GM12878 (cell line): Measurements from ENCODE around the gene PPT2. TPM values are rescaled to one million over a fixed set of nuclear protein-coding genes. Genes with fewer than 3 reads are reported as not detected.

Source experiments
- ATAC-seq: fragments of 200-7000 bp; cut with Tn5 transposase; 3 replicates; pipeline ENCODE4 v1.9.1; 2020; ENCODE audit warnings: mild to moderate bottlenecking, moderate library complexity
- BruUV-seq: library from RNA; stranded (reverse); fragments of 400-500 nt; replicated peaks from 2 replicates; lab custom pipeline; 2021; lab: Mats Ljungman, UMichigan
- CTCF ChIA-PET: fragments of 300-600 bp; sonication (Branson Sonifier 250); formaldehyde crosslinking; extraction: SDS; loops from one replicate; lab custom pipeline; 2021; ENCODE audit warnings: inconsistent platforms; lab: Yijun Ruan, JAX
- POLR2A ChIA-PET: fragments of 350-600 bp; formaldehyde crosslinking; extraction: SDS; loops from one replicate; lab custom pipeline; 2021; ENCODE audit warnings: inconsistent platforms; lab: Charles Lee
- RAD21 ChIA-PET: fragments of 300-600 bp; sonication (Branson Sonifier 250); formaldehyde crosslinking; loops from one replicate; lab custom pipeline; 2023; ENCODE audit warnings: antibody characterized with exemption; ENCODE audit not compliant: unreplicated experiment; lab: Charles Lee
- SMC1A ChIA-PET: fragments of 300-600 bp; sonication (Branson Sonifier 250); formaldehyde crosslinking; loops from one replicate; lab custom pipeline; 2023; ENCODE audit not compliant: unreplicated experiment, uncharacterized antibody; lab: Charles Lee
- DNase-seq: peaks from one replicate; pipeline ENCODE4 v3.0.0-alpha.2; 2011; ENCODE audit warnings: low read depth, low spot score
- FAIRE-seq: peaks from 3 replicates; lab custom pipeline; 2011; peaks lifted over from hg19 to GRCh38; lab: Jason Lieb, UNC
- H2AFZ ChIP-seq: 2 replicates; pipeline ENCODE4 v1.6.0; 2011; ENCODE audit warnings: low read depth, low read length, control low read depth; ENCODE audit not compliant: control insufficient read depth
- H3K27ac ChIP-seq: 2 replicates; pipeline ENCODE4 v1.5.1; 2011; ENCODE audit warnings: control low read depth; ENCODE audit not compliant: control insufficient read depth, insufficient read depth
- H3K27me3 ChIP-seq, 2 experiments: replicated peaks in 1 of 2; 2 replicates each; pipeline versions ENCODE4 v1.6.0 to v1.6.1; 2011; ENCODE audit warnings: low read length in 1 of 2; ENCODE audit not compliant: control insufficient read depth in 2 of 2, insufficient read depth in 2 of 2
- H3K36me3 ChIP-seq, 2 experiments: 2 replicates each; pipeline ENCODE4 v1.5.1; 2011; ENCODE audit warnings: low read length in 1 of 2; ENCODE audit not compliant: control insufficient read depth in 2 of 2, insufficient read depth in 2 of 2
- H3K4me1 ChIP-seq: 2 replicates; pipeline ENCODE4 v1.6.1; 2011; ENCODE audit warnings: mild to moderate bottlenecking, low read length, moderate library complexity, mixed read lengths; ENCODE audit not compliant: control insufficient read depth, insufficient read depth
- H3K4me2 ChIP-seq: 2 replicates; pipeline ENCODE4 v1.6.0; 2011; ENCODE audit warnings: control low read depth; ENCODE audit not compliant: control insufficient read depth, insufficient read depth
- H3K4me3 ChIP-seq: fragments of 200-600 bp; sonication (generic); 2 replicates; pipeline ENCODE4 v1.5.1; 2016
- H3K79me2 ChIP-seq: 2 replicates; pipeline ENCODE4 v1.6.0; 2011; ENCODE audit warnings: low read length; ENCODE audit not compliant: control insufficient read depth, insufficient read depth
- H3K9ac ChIP-seq: 2 replicates; pipeline ENCODE4 v1.8.0; 2011; ENCODE audit warnings: low read length, control low read depth, mixed read lengths; ENCODE audit not compliant: control insufficient read depth, insufficient read depth
- H3K9me3 ChIP-seq: replicated peaks from 3 replicates; pipeline ENCODE4 v1.5.1; 2011; ENCODE audit warnings: mild to moderate bottlenecking, low read length; ENCODE audit not compliant: control insufficient read depth, insufficient read depth
- H4K20me1 ChIP-seq: 2 replicates; pipeline ENCODE4 v1.6.0; 2011; ENCODE audit not compliant: control insufficient read depth, insufficient read depth
- CHD4 ChIP-seq: fragments of 200-600 bp; sonication (generic); IDR thresholded peaks from 2 replicates; pipeline ENCODE4 v1.6.1; 2016; ENCODE audit warnings: mild to moderate bottlenecking
- RAD21 ChIP-seq: IDR thresholded peaks from 2 replicates; pipeline ENCODE4 v1.6.1; 2011; ENCODE audit warnings: mild to moderate bottlenecking, low read depth, low read length, moderate library complexity; ENCODE audit not compliant: insufficient read depth
- RCOR1 ChIP-seq: conservative IDR thresholded peaks from 2 replicates; pipeline ENCODE4 v1.6.1; 2012; ENCODE audit warnings: low read depth, low read length, improper control_type of control experiment
- RELA ChIP-seq: fragments of 450-650 bp; IDR thresholded peaks from 2 replicates; pipeline ENCODE4 v1.8.0; 2014; ENCODE audit warnings: borderline replicate concordance; ENCODE audit not compliant: partially characterized antibody
- SMAD5 ChIP-seq: IDR thresholded peaks from 2 replicates; pipeline ENCODE4 v1.6.1; 2016; ENCODE audit warnings: antibody characterized with exemption, low read depth
- WGBS: methylation state at CpG from one replicate; pipeline ENCODE4 v1.1.6; 2016; ENCODE audit warnings: low lambda C conversion rate; ENCODE audit not compliant: insufficient replicate concordance, insufficient coverage; ENCODE audit errors: missing lambda C conversion rate; 5-methylcytosine and 5-hydroxymethylcytosine counted together
- in situ Hi-C: fragments of 300-500 bp; cut with MboI; formaldehyde crosslinking; loops from 9 replicates; pipeline ENCODE4 v1.14.3; 2018; ENCODE audit warnings: mixed read lengths
- intact Hi-C: fragments of 100-400 bp; cut with micrococcal nuclease; formaldehyde crosslinking; loops from one replicate; pipeline ENCODE4 v1.14.2; 2022; ENCODE audit not compliant: unreplicated experiment
- polyA plus RNA-seq, 11 experiments: library from polyadenylated mRNA; depleted of rRNA in 4 of 11; unstranded in 6 of 11; stranded (reverse) in 5 of 11; fragments of >200 nt; fragmentation: Nextera tagmentation in 4 of 11; fragmentation: Illumina TruSeq in 1 of 11; extraction: Ambion mirVana in 4 of 11; extraction: Trizol in 1 of 11; gene quantifications; 1 replicate in 1 of 11; 2 replicates in 10 of 11; pipeline versions ENCODE4 v1.2.1 to v1.2.3, GENCODE V29; 2011 to 2016; ENCODE audit warnings: inconsistent platforms in 2 of 11, missing spikeins in 2 of 11, low read depth in 1 of 11
- total RNA-seq, 4 experiments: library from RNA; depleted of rRNA in 3 of 4; stranded (reverse); fragments of >200 nt in 3 of 4; fragmentation: Illumina TruSeq in 1 of 4; extraction: Trizol in 1 of 4; gene quantifications; 2 replicates each; pipeline versions ENCODE4 v1.2.1 to v1.2.3, GENCODE V29; 2013 to 2021
- TF ChIP-seq, protein P1 (sequence below), 3 experiments: IDR thresholded peaks in 2 of 3; conservative IDR thresholded peaks in 1 of 3; 2 replicates each; pipeline ENCODE4 v1.5.1; 2011; ENCODE audit warnings: low read depth in 3 of 3, low read length in 3 of 3, mild to moderate bottlenecking in 3 of 3, control low read depth in 2 of 3, moderate library complexity in 2 of 3, inconsistent platforms in 1 of 3, mixed read lengths in 1 of 3; ENCODE audit not compliant: control insufficient read depth in 2 of 3, insufficient read depth in 1 of 3; ENCODE audit errors: extremely low read depth in 1 of 3
- TF ChIP-seq, protein P2 (sequence below): IDR thresholded peaks from 2 replicates; pipeline ENCODE4 v1.6.1; 2011; ENCODE audit warnings: borderline replicate concordance, low read depth, mild to moderate bottlenecking, moderate library complexity, low read length; ENCODE audit not compliant: insufficient read depth, poor library complexity, severe bottlenecking

PPT2 gene
- total and polyA plus RNA-seq, 10 of the 15 experiments (the other 5 are each of a cell fraction or from before 2014, with no cell fraction given), result 1.3 to 25.5 (median 5.5) TPM

DNA sequence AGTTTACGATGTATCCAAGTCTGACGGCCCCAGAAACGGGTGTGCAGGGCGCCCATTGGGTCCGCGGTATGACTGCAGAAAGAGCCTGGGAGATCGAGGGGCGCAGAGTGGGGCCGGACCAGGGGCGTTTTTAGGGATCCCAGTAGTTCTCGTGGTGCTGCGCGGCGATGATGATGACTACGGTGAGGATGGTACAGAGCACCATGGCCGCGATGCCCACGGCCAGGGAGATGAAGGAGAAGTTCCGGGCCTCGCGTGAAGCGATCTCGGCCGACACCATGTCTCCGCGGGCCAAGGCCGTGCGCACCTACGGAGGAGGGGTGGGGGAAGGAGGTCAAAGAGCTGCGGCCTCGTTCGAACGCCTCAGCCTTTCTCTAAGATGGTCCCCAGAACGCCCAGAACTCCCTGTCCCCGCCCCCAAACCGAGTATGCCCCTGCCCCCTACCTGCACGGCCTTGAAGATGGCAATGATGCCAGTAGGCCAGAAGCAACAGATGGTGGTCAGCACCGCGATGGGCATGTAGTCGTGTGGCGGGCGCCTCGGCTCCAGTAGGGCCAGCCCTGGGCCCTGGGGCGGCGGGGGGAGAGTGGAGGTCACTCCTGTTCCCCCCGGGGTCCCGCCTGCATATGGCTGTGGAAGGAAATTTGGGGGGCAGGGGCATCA lies 4.7 kb upstream of the PPT2 start:
- ChIA-PET SMC1A (no interaction called here), RAD21 (no interaction called here), POLR2A (no interaction called here), CTCF (no interaction called here)
- Histone ChIP-seq H3K27ac (no peak overlapping the region), H3K27me3 (peaks cover 9 to 12% of the 10 kb centered on the region in 2 experiments), H3K9ac (no peak overlapping the region), H3K36me3 (no peaks in the 10 kb centered on the region), H3K4me3 (no peak overlapping the region), H4K20me1 (no peaks in the 10 kb centered on the region), H2AFZ (no peak overlapping the region), H3K9me3 (no peaks in the 10 kb centered on the region; the same call in 2 of the 3 replicates), H3K4me1 (no peaks in the 10 kb centered on the region; the same call in 1 of the 2 replicates), H3K79me2 (no peaks in the 10 kb centered on the region), H3K4me2 (peak overlapping the region; percentile 13; the same call in 1 of the 2 replicates)
- in situ Hi-C loops, result no loop called here
- ATAC-seq, result no peak
- BruUV-seq, result no TSS peak
- 47% methylated on average over 47 of the region's 47 CpGs for WGBS
- DNase-seq, result no peak
- no peak for FAIRE-seq
- intact Hi-C loops, result no loop called here
- TF ChIP-seq SMAD5, result no peak
- no peak for TF ChIP-seq CHD4
- TF ChIP-seq, protein P1, sequence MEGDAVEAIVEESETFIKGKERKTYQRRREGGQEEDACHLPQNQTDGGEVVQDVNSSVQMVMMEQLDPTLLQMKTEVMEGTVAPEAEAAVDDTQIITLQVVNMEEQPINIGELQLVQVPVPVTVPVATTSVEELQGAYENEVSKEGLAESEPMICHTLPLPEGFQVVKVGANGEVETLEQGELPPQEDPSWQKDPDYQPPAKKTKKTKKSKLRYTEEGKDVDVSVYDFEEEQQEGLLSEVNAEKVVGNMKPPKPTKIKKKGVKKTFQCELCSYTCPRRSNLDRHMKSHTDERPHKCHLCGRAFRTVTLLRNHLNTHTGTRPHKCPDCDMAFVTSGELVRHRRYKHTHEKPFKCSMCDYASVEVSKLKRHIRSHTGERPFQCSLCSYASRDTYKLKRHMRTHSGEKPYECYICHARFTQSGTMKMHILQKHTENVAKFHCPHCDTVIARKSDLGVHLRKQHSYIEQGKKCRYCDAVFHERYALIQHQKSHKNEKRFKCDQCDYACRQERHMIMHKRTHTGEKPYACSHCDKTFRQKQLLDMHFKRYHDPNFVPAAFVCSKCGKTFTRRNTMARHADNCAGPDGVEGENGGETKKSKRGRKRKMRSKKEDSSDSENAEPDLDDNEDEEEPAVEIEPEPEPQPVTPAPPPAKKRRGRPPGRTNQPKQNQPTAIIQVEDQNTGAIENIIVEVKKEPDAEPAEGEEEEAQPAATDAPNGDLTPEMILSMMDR (IDR thresholded peaks at IDR 0.05 in 2 of 3, conservative IDR thresholded peaks at IDR 0.05 in 1 of 3; ENCODE audit: control insufficient read depth in 2 of 3, extremely low read depth in 1 of 3, insufficient read depth in 1 of 3, low read depth in 3 of 3, low read length in 3 of 3), result 0 out of 6 replicates have a peak, but pooled peaks of 1 of the 3 experiments have one; percentile 1
- TF ChIP-seq, protein P2, sequence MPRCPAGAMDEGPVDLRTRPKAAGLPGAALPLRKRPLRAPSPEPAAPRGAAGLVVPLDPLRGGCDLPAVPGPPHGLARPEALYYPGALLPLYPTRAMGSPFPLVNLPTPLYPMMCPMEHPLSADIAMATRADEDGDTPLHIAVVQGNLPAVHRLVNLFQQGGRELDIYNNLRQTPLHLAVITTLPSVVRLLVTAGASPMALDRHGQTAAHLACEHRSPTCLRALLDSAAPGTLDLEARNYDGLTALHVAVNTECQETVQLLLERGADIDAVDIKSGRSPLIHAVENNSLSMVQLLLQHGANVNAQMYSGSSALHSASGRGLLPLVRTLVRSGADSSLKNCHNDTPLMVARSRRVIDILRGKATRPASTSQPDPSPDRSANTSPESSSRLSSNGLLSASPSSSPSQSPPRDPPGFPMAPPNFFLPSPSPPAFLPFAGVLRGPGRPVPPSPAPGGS, result no peak
- TF ChIP-seq RELA, result no peak
- no peak for TF ChIP-seq RAD21
- TF ChIP-seq RCOR1, result no peak
